IPS DF 6.9 (cell line): ENCODE data around the gene NPIPA1.
"Not testable (repeated sequence)": the region's sequence is repeated elsewhere in the genome, so short reads cannot be mapped to it uniquely, and the experiment has no call there.

Experiments
- DNase-seq: peaks from one replicate; pipeline ENCODE4 v3.0.0-alpha.2; 2013; ENCODE audit warnings: low read depth, low spot score
- H3K27ac ChIP-seq: one replicate; pipeline ENCODE4 v1.5.1; 2013; ENCODE audit warnings: low read length, control low read depth
- H3K27me3 ChIP-seq: 2 replicates; pipeline ENCODE4 v1.6.1; 2013; ENCODE audit warnings: mild to moderate bottlenecking, low read length; ENCODE audit not compliant: control insufficient read depth, insufficient read depth
- H3K36me3 ChIP-seq: 2 replicates; pipeline ENCODE4 v1.6.1; 2013; ENCODE audit warnings: low read length; ENCODE audit not compliant: control insufficient read depth, insufficient read depth
- H3K4me1 ChIP-seq: 2 replicates; pipeline ENCODE4 v1.6.1; 2013; ENCODE audit warnings: low read length; ENCODE audit not compliant: control insufficient read depth, insufficient read depth
- H3K4me3 ChIP-seq: 2 replicates; pipeline ENCODE4 v1.5.1; 2013; ENCODE audit warnings: mild to moderate bottlenecking, low read length
- H3K9me3 ChIP-seq: 2 replicates; pipeline ENCODE4 v1.6.1; 2013; ENCODE audit warnings: low read length, inconsistent platforms; ENCODE audit not compliant: control insufficient read depth, insufficient read depth
- WGBS: extraction: QIAGEN DNeasy Blood & Tissue Kit; methylation state at CpG from one replicate; pipeline ENCODE4 v1.1.7; 2013; ENCODE audit warnings: mixed read lengths, missing lambda C conversion rate; ENCODE audit not compliant: insufficient read length, insufficient coverage; 5-methylcytosine and 5-hydroxymethylcytosine counted together

The NPIPA1 gene

DNA sequence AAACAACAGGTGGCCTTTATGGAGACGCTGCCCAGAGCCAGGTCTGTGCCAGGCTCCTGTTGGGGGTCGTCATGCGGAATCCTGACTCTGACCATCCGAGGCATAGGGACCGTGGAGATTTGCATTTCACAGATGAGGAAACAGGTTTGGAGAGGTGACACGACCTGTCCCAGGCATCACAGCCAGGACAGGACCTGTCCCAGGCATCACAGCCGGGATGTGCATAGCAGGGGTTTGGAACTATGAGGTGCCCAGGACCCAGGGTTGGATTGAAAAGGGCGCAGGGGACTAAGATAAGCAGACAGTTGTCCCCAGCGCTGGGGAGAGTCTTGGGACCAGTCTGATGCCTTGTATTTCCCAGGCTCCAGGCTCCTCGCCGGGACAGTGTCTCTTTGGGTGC lies 24.7 kb upstream of the NPIPA1 start:
- DNase-seq, H3K27ac ChIP-seq, H3K9me3 ChIP-seq, H3K27me3 ChIP-seq, H3K4me3 ChIP-seq, H3K4me1 ChIP-seq, H3K36me3 ChIP-seq: not testable (repeated sequence)
- WGBS: no CpG with 5 or more reads among the region's 11 CpGs

DNA sequence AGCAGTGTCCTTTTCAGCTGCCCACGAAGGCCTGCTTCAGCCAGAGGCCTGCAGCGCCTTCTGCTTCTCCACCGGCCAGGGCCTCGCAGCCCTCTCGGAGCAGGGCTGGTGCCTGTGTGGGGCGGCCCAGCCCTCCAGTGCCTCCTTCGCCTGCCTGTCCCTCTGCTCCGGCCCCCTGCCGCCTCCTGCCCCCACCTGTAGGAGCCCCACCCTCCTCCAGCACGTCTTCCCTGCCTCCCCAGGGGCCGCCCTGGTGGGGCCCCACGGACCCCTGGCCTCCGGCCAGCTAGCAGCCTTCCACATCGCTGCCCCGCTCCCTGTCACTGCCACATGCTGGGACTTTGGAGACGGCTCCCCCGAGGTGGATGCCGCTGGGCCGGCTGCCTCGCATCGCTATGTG lies 18.7 kb upstream of the NPIPA1 start:
- no CpG with 5 or more reads among the region's 21 CpGs for WGBS
- DNase-seq: not testable (repeated sequence)

DNA sequence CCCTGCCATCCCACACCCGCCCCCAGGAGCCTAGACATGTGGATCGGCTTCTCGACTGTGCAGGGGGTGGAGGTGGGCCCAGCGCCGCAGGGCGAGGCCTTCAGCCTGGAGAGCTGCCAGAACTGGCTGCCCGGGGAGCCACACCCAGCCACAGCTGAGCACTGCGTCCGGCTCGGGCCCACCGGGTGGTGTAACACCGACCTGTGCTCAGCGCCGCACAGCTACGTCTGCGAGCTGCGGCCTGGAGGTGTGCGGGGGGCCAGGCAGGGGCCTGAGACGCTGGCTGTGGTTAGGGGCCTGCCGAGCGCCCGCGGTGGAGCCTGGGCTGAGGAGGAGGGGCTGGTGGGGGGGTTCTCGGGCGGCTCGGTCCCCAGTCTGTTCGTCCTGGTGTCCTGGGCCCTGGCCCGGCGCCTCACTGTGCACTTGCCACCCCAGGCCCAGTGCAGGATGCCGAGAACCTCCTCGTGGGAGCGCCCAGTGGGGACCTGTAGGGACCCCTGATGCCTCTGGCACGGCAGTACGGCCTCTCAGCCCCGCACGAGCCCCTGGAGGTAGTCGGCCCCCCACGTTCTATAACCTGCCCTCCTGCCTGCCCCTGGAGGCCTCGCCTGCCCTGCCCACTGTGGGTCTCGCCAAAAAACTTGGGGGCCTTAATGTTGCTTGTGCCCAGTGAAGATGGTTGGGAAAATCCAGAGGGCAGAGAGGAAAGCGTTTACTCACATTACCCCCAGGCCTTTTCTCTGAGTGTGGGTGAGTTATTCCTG lies 17.2 kb upstream of the NPIPA1 start:
- H3K27me3 ChIP-seq, H3K4me1 ChIP-seq, H3K4me3 ChIP-seq, H3K36me3 ChIP-seq, H3K27ac ChIP-seq, DNase-seq, H3K9me3 ChIP-seq: not testable (repeated sequence)
- no CpG with 5 or more reads among the region's 41 CpGs for WGBS

More for the DNA sequence above, 18.7 kb upstream of the NPIPA1 start:
- not testable (repeated sequence) for H3K4me1 ChIP-seq, H3K27ac ChIP-seq, H3K9me3 ChIP-seq, H3K4me3 ChIP-seq, H3K27me3 ChIP-seq, H3K36me3 ChIP-seq

DNA sequence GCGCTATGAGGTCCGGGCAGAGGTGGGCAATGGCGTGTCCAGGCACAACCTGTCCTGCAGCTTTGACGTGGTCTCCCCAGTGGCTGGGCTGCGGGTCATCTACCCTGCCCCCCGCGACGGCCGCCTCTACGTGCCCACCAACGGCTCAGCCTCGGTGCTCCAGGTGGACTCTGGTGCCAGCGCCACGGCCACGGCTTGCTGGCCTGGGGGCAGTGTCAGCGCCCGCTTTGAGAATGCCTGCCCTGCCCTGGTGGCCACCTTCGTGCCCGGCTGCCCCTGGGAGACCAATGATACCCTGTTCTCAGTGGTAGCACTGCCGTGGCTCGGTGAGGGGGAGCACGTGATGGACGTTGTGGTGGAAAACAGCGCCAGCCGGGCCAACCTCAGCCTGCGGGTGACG lies 15.0 kb upstream of the NPIPA1 start:
- not testable (repeated sequence) for H3K9me3 ChIP-seq, DNase-seq, H3K4me3 ChIP-seq, H3K27ac ChIP-seq, H3K36me3 ChIP-seq, H3K27me3 ChIP-seq, H3K4me1 ChIP-seq
- WGBS: no CpG with 5 or more reads among the region's 27 CpGs

DNA sequence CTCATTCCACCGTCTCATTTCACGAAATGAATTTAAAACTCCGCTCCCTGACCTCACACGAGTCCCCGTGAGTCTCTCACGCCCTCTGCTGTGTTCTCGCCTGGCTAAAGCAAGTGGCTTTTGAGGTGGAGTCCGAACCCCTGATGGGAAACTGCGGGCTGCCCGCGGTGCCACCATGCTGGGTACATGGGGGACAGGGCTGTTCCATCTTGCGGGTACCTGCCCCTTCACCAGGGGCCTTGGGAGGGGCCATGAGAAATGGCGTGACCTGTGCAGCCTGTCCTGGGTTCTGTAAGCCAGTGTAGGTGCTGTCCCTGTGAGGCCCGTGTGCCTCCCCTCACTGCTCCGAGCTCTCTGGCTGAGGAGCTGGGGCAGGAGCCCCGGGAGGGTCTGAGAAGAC lies 14.3 kb upstream of the NPIPA1 start:
- DNase-seq, H3K4me1 ChIP-seq, H3K36me3 ChIP-seq, H3K9me3 ChIP-seq, H3K27me3 ChIP-seq, H3K4me3 ChIP-seq, H3K27ac ChIP-seq: not testable (repeated sequence)
- WGBS: no CpG with 5 or more reads among the region's 16 CpGs

DNA sequence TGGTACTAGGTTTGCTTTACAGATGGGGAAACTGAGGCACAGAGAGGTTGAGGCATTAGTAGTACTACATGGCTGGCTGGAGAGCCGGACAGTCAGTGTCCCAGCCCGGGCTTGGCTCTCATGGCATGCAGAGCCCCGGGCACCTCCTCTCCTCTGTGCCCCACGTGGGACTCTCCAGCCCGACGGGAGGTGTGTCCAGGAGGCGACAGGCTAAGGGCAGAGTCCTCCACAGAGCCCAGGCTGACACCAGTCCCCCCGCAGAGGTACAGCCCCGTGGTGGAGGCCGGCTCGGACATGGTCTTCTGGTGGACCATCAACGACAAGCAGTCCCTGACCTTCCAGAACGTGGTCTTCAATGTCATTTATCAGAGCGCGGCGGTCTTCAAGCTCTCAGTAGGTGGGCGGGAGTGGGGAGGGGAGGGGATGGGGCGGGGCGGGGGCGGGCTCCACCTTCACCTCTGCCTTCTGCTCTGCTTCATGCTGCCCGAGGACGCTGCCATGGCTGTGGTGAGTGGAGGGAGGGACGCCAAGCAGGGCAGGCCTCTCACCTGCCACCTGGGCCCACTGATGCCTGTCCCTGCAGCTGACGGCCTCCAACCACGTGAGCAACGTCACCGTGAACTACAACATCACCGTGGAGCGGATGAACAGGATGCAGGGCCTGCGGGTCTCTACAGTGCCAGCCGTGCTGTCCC lies 13.7 kb upstream of the NPIPA1 start:
- H3K27me3 ChIP-seq, DNase-seq, H3K4me1 ChIP-seq, H3K9me3 ChIP-seq, H3K36me3 ChIP-seq, H3K4me3 ChIP-seq, H3K27ac ChIP-seq: not testable (repeated sequence)
- WGBS: no CpG with 5 or more reads among the region's 31 CpGs

DNA sequence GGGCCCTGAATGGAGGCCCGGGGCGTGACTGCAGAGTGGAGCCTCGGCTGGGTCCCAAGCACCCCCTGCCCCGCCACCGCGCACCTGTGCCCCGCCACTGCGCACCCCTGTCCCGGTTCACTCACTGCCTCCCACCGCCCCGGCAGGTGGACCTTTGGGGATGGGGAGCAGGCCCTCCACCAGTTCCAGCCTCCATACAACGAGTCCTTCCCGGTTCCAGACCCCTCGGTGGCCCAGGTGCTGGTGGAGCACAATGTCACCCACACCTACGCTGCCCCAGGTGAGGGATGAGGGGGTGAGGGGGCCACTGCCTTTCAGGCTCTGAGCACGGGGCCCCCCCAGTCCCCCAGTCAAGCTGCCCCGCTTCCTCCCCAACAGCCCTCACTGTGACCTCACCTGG lies 12.9 kb upstream of the NPIPA1 start:
- not testable (repeated sequence) for H3K27me3 ChIP-seq, H3K9me3 ChIP-seq, H3K27ac ChIP-seq, H3K4me3 ChIP-seq, H3K36me3 ChIP-seq, H3K4me1 ChIP-seq, DNase-seq
- no CpG with 5 or more reads among the region's 17 CpGs for WGBS

DNA sequence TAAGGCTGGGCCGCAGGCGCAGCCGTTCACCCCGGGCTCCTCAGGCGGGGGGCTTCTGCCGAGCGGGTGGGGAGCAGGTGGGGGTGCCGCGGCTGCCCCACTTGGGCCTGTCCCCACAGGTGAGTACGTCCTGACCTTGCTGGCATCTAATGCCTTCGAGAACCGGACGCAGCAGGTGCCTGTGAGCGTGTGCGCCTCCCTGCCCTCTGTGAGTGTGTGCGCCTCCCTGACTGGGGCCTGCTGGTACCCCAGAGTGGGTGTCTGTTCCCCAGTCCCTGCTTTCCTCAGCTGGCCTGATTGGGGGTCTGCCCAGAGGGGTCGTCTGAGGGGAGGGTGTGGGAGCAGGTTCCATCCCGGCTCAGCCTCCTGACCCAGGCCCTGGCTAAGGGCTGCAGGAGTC lies 12.3 kb upstream of the NPIPA1 start:
- WGBS: no CpG with 5 or more reads among the region's 18 CpGs
- H3K27ac ChIP-seq, H3K36me3 ChIP-seq, H3K27me3 ChIP-seq, H3K4me3 ChIP-seq, H3K9me3 ChIP-seq, DNase-seq, H3K4me1 ChIP-seq: not testable (repeated sequence)

DNA sequence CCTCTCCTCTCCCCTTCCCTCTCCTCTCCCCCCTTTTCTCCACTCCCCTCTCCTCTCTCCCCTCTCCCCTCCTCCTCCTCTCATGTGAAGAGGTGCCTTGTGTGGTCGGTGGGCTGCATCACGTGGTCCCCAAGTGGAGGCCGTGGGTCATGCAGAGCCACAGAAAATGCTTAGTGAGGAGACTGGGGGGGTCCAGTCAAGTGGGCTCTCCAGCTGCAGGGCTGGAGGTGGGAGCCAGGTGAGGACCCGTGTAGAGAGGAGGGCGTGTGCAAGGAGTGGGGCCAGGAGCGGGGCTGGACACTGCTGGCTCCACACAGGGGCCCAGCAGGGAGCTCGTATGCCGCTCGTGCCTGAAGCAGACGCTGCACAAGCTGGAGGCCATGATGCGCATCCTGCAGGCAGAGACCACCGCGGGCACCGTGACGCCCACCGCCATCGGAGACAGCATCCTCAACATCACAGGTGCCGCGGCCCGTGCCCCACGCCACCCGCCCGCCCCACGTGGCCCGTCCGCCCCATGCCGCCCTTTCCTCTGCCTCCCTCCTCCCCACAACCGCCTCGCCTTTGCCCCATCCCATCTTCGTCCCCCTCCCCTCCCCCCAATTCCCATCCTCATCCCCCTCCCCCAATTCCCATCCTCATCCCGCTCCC lies 9.1 kb upstream of the NPIPA1 start:
- not testable (repeated sequence) for H3K27me3 ChIP-seq, H3K4me3 ChIP-seq, DNase-seq, H3K27ac ChIP-seq, H3K36me3 ChIP-seq, H3K4me1 ChIP-seq, H3K9me3 ChIP-seq
- WGBS: no CpG with 5 or more reads among the region's 31 CpGs

DNA sequence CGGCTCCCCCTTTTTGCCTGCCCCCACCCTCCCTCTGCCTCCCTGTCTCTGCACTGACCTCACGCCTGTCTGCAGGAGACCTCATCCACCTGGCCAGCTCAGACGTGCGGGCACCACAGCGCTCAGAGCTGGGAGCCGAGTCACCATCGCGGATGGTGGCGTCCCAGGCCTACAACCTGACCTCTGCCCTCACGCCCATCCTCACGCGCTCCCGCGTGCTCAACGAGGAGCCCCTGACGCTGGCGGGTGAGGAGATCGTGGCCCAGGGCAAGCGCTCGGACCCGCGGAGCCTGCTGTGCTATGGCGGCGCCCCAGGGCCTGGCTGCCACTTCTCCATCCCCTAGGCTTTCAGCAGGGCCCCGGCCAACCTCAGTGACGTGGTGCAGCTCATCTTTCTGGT lies 8.1 kb upstream of the NPIPA1 start:
- not testable (repeated sequence) for H3K9me3 ChIP-seq, H3K36me3 ChIP-seq, H3K27me3 ChIP-seq, H3K27ac ChIP-seq, DNase-seq, H3K4me1 ChIP-seq, H3K4me3 ChIP-seq
- WGBS: no CpG with 5 or more reads among the region's 26 CpGs
